SJSA1 (cell line): ENCODE results near the gene MFSD2A. TPM values are rescaled to one million over a fixed set of nuclear protein-coding genes. Genes with fewer than 3 reads are reported as not detected.
"Not testable (repeated sequence)": the region's sequence is repeated elsewhere in the genome, so short reads cannot be mapped to it uniquely, and the experiment has no call there.

Experiments
- DNase-seq, 2 experiments: peaks; one replicate each; pipeline ENCODE4 v3.0.0-alpha.2; 2015 to 2020; ENCODE audit warnings: low spot score in 2 of 2, low read depth in 1 of 2
- H3K27ac ChIP-seq: fragments of 250-450 bp; sonication (Bioruptor Pico); 2 replicates; pipeline ENCODE4 v1.5.1; 2020; ENCODE audit warnings: mild to moderate bottlenecking, moderate library complexity
- H3K27me3 ChIP-seq: fragments of 250-450 bp; sonication (Bioruptor Pico); replicated peaks from 2 replicates; pipeline ENCODE4 v1.5.1; 2020; ENCODE audit warnings: mild to moderate bottlenecking, moderate library complexity
- H3K36me3 ChIP-seq: fragments of 250-450 bp; sonication (Bioruptor Pico); 2 replicates; pipeline ENCODE4 v1.5.1; 2020; ENCODE audit warnings: mild to moderate bottlenecking
- H3K4me1 ChIP-seq: fragments of 250-450 bp; sonication (Bioruptor Pico); replicated peaks from 2 replicates; pipeline ENCODE4 v1.6.1; 2021; ENCODE audit warnings: mild to moderate bottlenecking
- H3K4me3 ChIP-seq: fragments of 250-450 bp; sonication (Bioruptor Pico); 2 replicates; pipeline ENCODE4 v1.5.1; 2020; ENCODE audit warnings: mild to moderate bottlenecking
- H3K9me3 ChIP-seq: fragments of 250-450 bp; sonication (Bioruptor Pico); replicated peaks from 2 replicates; pipeline ENCODE4 v1.5.1; 2020; ENCODE audit warnings: mild to moderate bottlenecking
- total RNA-seq: library from RNA; depleted of rRNA; stranded (reverse); fragments of >200 nt; shearing (Covaris generic); gene quantifications from 2 replicates; pipeline ENCODE4 v1.2.3, GENCODE V29; 2014

The MFSD2A gene
- total RNA-seq, 1 experiment from 2014 or later, result 13.8 TPM

- Histone ChIP-seq H3K36me3 (no peaks in the 10 kb centered on the region), H3K9me3 (no peaks in the 10 kb centered on the region; the same call in 1 of the 2 replicates), H3K4me3 (no peak overlapping the region), H3K27ac (no peak overlapping the region), H3K4me1 (peaks cover 14% of the 10 kb centered on the region), H3K27me3 (peaks cover 3% of the 10 kb centered on the region; the same call in 1 of the 2 replicates)
- no peak for DNase-seq
Measured at GRCh38 chr1:39949891-39950290, 5.1 kb upstream of the MFSD2A start.

GRCh38 chr1:39951926-39952325, 3.0 kb upstream of the MFSD2A start:
- no peak for DNase-seq
- H3K27me3 ChIP-seq, result peaks cover 3% of the 10 kb centered on the region; the same call in 1 of the 2 replicates
- no peak overlapping the region for H3K27ac ChIP-seq
- peaks cover 24% of the 10 kb centered on the region for H3K4me1 ChIP-seq
- no peaks in the 10 kb centered on the region; the same call in 1 of the 2 replicates for H3K9me3 ChIP-seq
- H3K36me3 ChIP-seq, result no peaks in the 10 kb centered on the region
- H3K4me3 ChIP-seq, result no peak overlapping the region

- Histone ChIP-seq H3K4me1 (peaks cover 24% of the 10 kb centered on the region), H3K9me3 (no peaks in the 10 kb centered on the region; the same call in 1 of the 2 replicates), H3K27ac (no peak overlapping the region), H3K27me3 (no peaks in the 10 kb centered on the region), H3K4me3 (no peak overlapping the region), H3K36me3 (peaks cover 6% of the 10 kb centered on the region; the same call in 1 of the 2 replicates)
- DNase-seq, result peak in 1 of 2 experiments; percentile 44
Measured at GRCh38 chr1:39952359-39953110, 2.4 kb upstream of the MFSD2A start.

GRCh38 chr1:39954324-39954869, 548 bp upstream of the MFSD2A start:
- Histone ChIP-seq H3K4me1 (peaks cover 24% of the 10 kb centered on the region), H3K27ac (no peak overlapping the region), H3K36me3 (peaks cover 14% of the 10 kb centered on the region), H3K9me3 (no peaks in the 10 kb centered on the region), H3K4me3 (peak overlapping the region; percentile 53), H3K27me3 (no peaks in the 10 kb centered on the region)
- DNase-seq, result no peak

GRCh38 chr1:39955547-39956539, 898 bp downstream of the MFSD2A start:
- no peaks in the 10 kb centered on the region for H3K9me3 ChIP-seq
- H3K4me1 ChIP-seq, result peaks cover 24% of the 10 kb centered on the region
- no peak overlapping the region; the same call in 1 of the 2 replicates for H3K27ac ChIP-seq
- peaks cover 19% of the 10 kb centered on the region for H3K36me3 ChIP-seq
- DNase-seq, result peak; percentile 53 to 70
- H3K4me3 ChIP-seq, result peak overlapping the region; percentile 53
- no peaks in the 10 kb centered on the region for H3K27me3 ChIP-seq

- no peak overlapping the region for H3K27ac ChIP-seq
- H3K4me3 ChIP-seq, result no peak overlapping the region
- H3K36me3 ChIP-seq, result peaks cover 29% of the 10 kb centered on the region
- no peaks in the 10 kb centered on the region for H3K27me3 ChIP-seq
- no peaks in the 10 kb centered on the region for H3K9me3 ChIP-seq
- peaks cover 20% of the 10 kb centered on the region for H3K4me1 ChIP-seq
- DNase-seq, result no peak
Measured at GRCh38 chr1:39957299-39958015, 2.5 kb downstream of the MFSD2A start.

GRCh38 chr1:39958403-39959200, 3.7 kb downstream of the MFSD2A start:
- no peak overlapping the region for H3K27ac ChIP-seq
- H3K36me3 ChIP-seq, result peaks cover 33% of the 10 kb centered on the region
- H3K4me1 ChIP-seq, result peaks cover 16% of the 10 kb centered on the region
- no peak overlapping the region for H3K4me3 ChIP-seq
- DNase-seq, result no peak
- H3K27me3 ChIP-seq, result no peaks in the 10 kb centered on the region
- no peaks in the 10 kb centered on the region for H3K9me3 ChIP-seq

GRCh38 chr1:39959651-39960333, 4.8 kb downstream of the MFSD2A start:
- Histone ChIP-seq H3K9me3 (no peaks in the 10 kb centered on the region), H3K4me1 (peaks cover 11% of the 10 kb centered on the region), H3K36me3 (peaks cover 43% of the 10 kb centered on the region), H3K27ac (no peak overlapping the region), H3K4me3 (no peak overlapping the region), H3K27me3 (no peaks in the 10 kb centered on the region)
- no peak for DNase-seq

GRCh38 chr1:39960431-39960958, 5.5 kb downstream of the MFSD2A start:
- H3K4me3 ChIP-seq, result no peak overlapping the region
- H3K4me1 ChIP-seq, result peaks cover 6% of the 10 kb centered on the region
- no peak overlapping the region for H3K27ac ChIP-seq
- no peaks in the 10 kb centered on the region for H3K9me3 ChIP-seq
- no peak for DNase-seq
- H3K27me3 ChIP-seq, result no peaks in the 10 kb centered on the region
- peaks cover 45% of the 10 kb centered on the region for H3K36me3 ChIP-seq

- Histone ChIP-seq H3K27ac (no peak overlapping the region), H3K27me3 (no peaks in the 10 kb centered on the region), H3K4me1 (no peaks in the 10 kb centered on the region), H3K36me3 (peaks cover 55% of the 10 kb centered on the region), H3K9me3 (no peaks in the 10 kb centered on the region), H3K4me3 (no peak overlapping the region)
- no peak for DNase-seq
Measured at GRCh38 chr1:39962450-39962825, 7.5 kb downstream of the MFSD2A start.

GRCh38 chr1:39962964-39963363, 8.0 kb downstream of the MFSD2A start:
- not testable (repeated sequence) for H3K9me3 ChIP-seq, H3K27ac ChIP-seq, DNase-seq, H3K27me3 ChIP-seq, H3K4me1 ChIP-seq, H3K4me3 ChIP-seq
- H3K36me3 ChIP-seq, result peaks cover 55% of the 10 kb centered on the region

- Histone ChIP-seq H3K4me1 (no peaks in the 10 kb centered on the region), H3K4me3 (no peak overlapping the region), H3K27ac (no peak overlapping the region), H3K36me3 (peaks cover 64% of the 10 kb centered on the region), H3K27me3 (no peaks in the 10 kb centered on the region), H3K9me3 (no peaks in the 10 kb centered on the region)
- no peak for DNase-seq
Measured at GRCh38 chr1:39964552-39964951, 9.6 kb downstream of the MFSD2A start.
